BJ (cell line): ENCODE data around the gene CCDC61. TPM values are rescaled to one million over a fixed set of nuclear protein-coding genes. Genes with fewer than 3 reads are reported as not detected.

ENCODE experiments used
- CTCF ChIA-PET: fragments of 350-600 bp; formaldehyde crosslinking; extraction: SDS; loops from one replicate; lab custom pipeline; 2021; ENCODE audit warnings: antibody characterized with exemption, inconsistent platforms; lab: Yijun Ruan, JAX
- POLR2A ChIA-PET: fragments of 300-600 bp; sonication (Branson Sonifier 250); formaldehyde crosslinking; extraction: SDS; loops from one replicate; lab custom pipeline; 2021; ENCODE audit warnings: antibody characterized with exemption; lab: Charles Lee
- DNase-seq: peaks from one replicate; pipeline ENCODE4 v3.0.0-alpha.2; 2011; ENCODE audit warnings: low read depth
- H3K27me3 ChIP-seq: 2 replicates; pipeline ENCODE4 v1.6.0; 2011; ENCODE audit warnings: low read length; ENCODE audit not compliant: control insufficient read depth, insufficient read depth
- H3K36me3 ChIP-seq: 2 replicates; pipeline ENCODE4 v1.5.1; 2011; ENCODE audit warnings: low read length; ENCODE audit not compliant: control insufficient read depth, insufficient read depth
- H3K4me3 ChIP-seq: 2 replicates; pipeline ENCODE4 v1.5.1; 2011; ENCODE audit warnings: low read depth, mild to moderate bottlenecking, control low read depth, low read length
- CTCF ChIP-seq: IDR thresholded peaks from 2 replicates; pipeline ENCODE4 v1.5.1; 2011; ENCODE audit warnings: low read depth, mild to moderate bottlenecking, control low read depth, inconsistent platforms, low read length, moderate library complexity; ENCODE audit not compliant: insufficient read depth
- polyA plus RNA-seq: library from polyadenylated mRNA; depleted of rRNA; stranded (reverse); fragments of >200 nt; gene quantifications from 2 replicates; pipeline ENCODE4 v1.2.3, GENCODE V29; 2011

Gene CCDC61
- polyA plus RNA-seq, 1 experiment: 8.4 TPM

- DNase-seq: no peak
- ChIA-PET CTCF (interaction anchor here (0.5 to 2.1 kb wide), 5 partner anchors 10 to 158 kb away, joined by 3 to 9 read pairs (median 4); no protein-coding TSS in a partner anchor), POLR2A (no interaction called here)
- no peak for TF ChIP-seq CTCF
- Histone ChIP-seq H3K4me3 (no peak overlapping the region), H3K27me3 (no peaks in the 10 kb centered on the region), H3K36me3 (no peaks in the 10 kb centered on the region)
These were observed 3.6 kb downstream of the CCDC61 start for GRCh38 chr19:45998834-45999233.

GRCh38 chr19:45999653-46000121 lies 4.4 kb downstream of the CCDC61 start:
- POLR2A ChIA-PET: no interaction called here
- Histone ChIP-seq H3K36me3 (no peaks in the 10 kb centered on the region; the same call in 1 of the 2 replicates), H3K4me3 (peak overlapping the region; percentile 5; the same call in 1 of the 2 replicates), H3K27me3 (no peaks in the 10 kb centered on the region)
- TF ChIP-seq CTCF: no peak
- CTCF ChIA-PET: interaction anchor here (0.5 to 1.5 kb wide), 3 partner anchors 10 to 159 kb away, joined by 3 to 7 read pairs (median 3); no protein-coding TSS in a partner anchor
- DNase-seq: no peak

GRCh38 chr19:46000491-46001246 lies 5.4 kb downstream of the CCDC61 start:
- ChIA-PET POLR2A (no interaction called here), CTCF (interaction anchor here (1.3 to 2.9 kb wide), 2 partner anchors 9 to 16 kb away, joined by 3 to 6 read pairs; no protein-coding TSS in a partner anchor)
- no peak for TF ChIP-seq CTCF
- Histone ChIP-seq H3K27me3 (no peaks in the 10 kb centered on the region), H3K36me3 (no peaks in the 10 kb centered on the region; the same call in 1 of the 2 replicates), H3K4me3 (peak overlapping the region; percentile 20)
- no peak for DNase-seq

GRCh38 chr19:46002678-46003275 lies 7.5 kb downstream of the CCDC61 start:
- Histone ChIP-seq H3K27me3 (no peaks in the 10 kb centered on the region), H3K4me3 (no peak overlapping the region), H3K36me3 (peaks cover 1% of the 10 kb centered on the region)
- DNase-seq: no peak
- CTCF ChIA-PET: interaction anchor here (0.7 to 2.9 kb wide), 3 partner anchors 14 to 185 kb away, joined by 3 to 6 read pairs (median 4); no protein-coding TSS in a partner anchor
- no peak for TF ChIP-seq CTCF
- POLR2A ChIA-PET: no interaction called here

GRCh38 chr19:46006411-46006810 lies 11.1 kb downstream of the CCDC61 start:
- ChIA-PET CTCF (interaction anchor here (1.2 to 1.7 kb wide), 2 partner anchors 10 to 259 kb away, joined by 5 to 6 read pairs; no protein-coding TSS in a partner anchor), POLR2A (no interaction called here)
- TF ChIP-seq CTCF: no peak
- DNase-seq: no peak
- H3K27me3 ChIP-seq: no peaks in the 10 kb centered on the region
- H3K4me3 ChIP-seq: no peak overlapping the region
- peaks cover 1% of the 10 kb centered on the region for H3K36me3 ChIP-seq
